GM11168 (cell line): ENCODE data around the gene CSRP1.

Experiments
- in situ Hi-C: fragments of 300-500 bp; cut with MboI; formaldehyde crosslinking; loops from one replicate; pipeline ENCODE4 v1.12.0; 2022; ENCODE audit warnings: low sequenced_read_pairs; ENCODE audit not compliant: unreplicated experiment

Gene CSRP1

GRCh38 chr1:201515895-201516294 lies 9.0 kb upstream of the CSRP1 start:
- in situ Hi-C loops: loop anchor here (5.0 kb wide), 1 partner anchor 44 kb away; no protein-coding TSS in a partner anchor

DNA sequence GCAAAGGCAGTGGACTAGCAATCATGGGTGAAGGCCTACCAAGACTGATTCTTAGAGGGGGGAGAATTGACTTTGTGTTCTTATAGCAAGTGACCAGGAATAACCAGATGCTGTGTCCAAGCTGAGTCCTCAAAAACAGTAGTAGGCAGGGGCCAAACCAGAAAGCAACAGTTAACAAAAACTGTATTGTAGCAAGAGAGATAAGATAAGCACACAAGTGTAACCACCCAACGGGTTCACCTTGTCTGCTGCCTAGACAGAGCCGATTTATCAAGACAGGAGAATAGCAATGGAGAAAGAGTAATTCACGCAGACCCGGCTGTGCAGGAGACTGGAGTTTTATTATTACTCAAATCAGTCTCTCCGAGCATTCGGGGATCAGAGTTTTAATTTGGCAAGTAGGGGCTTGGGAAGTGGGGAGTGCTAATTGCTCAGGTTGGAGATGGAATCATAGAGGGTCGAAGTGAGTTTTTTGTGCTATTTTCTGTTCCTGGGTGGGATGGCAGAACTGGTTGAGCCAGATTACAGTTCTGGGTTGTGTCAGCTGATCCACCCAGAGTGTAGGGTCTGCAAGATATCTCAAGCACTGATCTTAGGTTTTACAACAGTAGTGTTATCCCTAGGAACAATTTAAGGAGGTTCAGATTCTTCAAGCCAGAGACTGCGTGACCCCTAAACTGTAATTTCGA lies 8.3 kb upstream of the CSRP1 start:
- in situ Hi-C loops: loop anchor here (5.0 kb wide), 1 partner anchor 43 kb away; no protein-coding TSS in a partner anchor

- in situ Hi-C loops: no loop called here
Observed at GRCh38 chr1:201514466-201514865, 7.5 kb upstream of the CSRP1 start.

DNA sequence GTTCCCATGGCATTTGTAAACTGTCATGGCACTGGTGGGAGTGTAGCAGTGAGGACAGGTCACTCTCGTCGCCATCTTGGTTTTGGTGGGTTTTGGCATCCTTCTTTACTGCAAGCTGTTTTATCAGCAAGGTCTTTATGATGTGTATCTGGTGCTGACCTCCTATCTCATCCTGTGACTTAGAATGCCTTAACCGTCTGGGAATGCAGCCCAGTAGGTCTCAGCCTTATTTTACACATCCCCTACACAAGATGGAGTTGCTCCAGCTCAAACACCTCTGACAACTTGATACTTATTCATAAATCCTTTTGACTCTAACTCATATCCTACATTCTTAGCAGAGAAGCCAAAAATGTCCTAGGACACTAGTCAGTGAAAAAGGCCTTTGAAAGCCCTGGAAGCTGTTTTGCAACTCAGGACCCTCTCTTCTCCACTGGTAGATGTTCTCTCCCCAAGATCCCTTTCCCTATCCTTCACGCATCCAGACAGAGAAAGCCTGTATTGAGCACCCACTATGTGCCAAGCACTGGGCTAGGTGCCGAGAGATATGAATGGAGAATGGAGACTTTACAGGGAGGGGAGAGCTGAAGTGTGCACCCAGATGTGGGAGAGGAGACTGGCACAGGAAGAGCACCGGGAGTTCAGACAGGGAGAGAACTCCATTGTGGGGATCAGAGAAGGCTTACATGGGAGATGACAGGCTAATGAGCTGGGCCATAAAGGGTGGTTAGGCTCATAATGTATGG lies 6.7 kb upstream of the CSRP1 start:
- in situ Hi-C loops: no loop called here

DNA sequence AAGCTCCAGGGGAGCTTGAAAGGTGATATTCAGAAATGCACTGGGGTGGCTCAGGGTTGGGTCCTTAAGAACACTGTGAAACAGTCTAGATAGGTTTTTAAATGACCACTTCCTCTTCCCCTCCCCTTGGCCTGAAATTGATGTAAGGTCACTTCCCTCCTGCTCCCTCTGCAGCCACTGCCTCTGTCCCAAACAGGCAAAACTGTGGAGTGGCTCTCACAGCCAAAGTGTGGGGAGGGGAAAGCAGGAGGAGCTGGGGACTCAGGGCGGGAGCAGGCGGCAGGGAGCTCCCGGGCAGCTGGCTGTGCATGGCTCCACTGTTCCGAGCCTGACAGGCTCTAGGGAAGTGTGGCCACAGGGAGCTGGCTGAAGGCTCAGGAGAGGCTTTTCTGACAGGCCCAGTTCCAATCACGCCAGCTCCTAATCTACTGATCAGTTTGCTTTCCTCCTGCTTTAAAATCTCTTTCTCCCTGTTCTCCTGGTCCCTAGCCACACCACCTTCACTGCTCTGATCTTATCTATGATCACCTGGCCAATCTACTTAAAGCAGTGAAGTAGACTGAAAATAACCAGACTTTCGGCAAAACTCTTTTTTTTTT lies 5.1 kb upstream of the CSRP1 start:
- in situ Hi-C loops: no loop called here

DNA sequence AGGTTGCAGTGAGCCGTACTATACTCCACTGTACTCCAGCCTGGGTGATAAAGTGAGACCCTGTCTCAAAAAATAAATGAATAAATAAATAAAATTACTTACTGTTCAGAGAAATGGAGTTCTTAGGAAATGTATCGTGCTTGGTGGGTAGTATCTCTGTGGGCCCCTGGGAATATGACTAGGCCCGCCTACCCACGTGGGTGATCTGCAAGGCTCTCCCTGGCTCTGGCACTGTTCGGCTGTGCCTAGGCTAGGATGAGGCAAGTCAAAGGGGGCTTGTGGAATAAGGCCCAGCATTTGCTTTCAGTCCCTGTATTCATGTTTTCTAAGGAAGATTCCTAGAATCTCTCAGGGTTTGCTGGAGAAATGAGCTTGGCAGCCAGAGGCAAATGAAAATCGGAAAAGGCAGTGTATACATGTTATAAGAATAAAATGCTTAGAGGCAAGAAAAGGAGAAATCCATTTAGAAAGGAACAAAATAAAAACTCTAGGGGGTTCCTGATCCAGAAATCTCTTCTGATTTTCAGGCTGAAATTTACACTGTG lies 4.5 kb upstream of the CSRP1 start:
- in situ Hi-C loops: no loop called here

DNA sequence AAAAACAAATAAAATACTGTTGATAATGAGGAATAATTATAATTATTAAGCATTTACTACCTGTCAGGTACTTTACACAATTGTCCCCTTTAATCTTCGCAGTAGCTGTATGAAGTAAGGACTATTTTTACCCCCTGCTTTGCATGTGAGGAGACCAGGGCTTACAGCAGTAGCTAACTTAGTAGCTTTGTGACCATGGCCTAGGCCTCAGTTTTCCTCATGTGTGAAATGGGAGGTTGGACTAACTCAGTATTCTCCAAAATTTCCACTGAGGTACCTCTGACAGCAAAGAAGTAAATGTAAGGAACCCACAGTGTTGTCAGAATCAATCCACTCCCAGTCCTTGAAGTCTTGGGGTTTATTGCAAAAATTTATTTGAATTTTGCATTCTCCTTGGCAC lies 3.8 kb upstream of the CSRP1 start:
- in situ Hi-C loops: no loop called here

DNA sequence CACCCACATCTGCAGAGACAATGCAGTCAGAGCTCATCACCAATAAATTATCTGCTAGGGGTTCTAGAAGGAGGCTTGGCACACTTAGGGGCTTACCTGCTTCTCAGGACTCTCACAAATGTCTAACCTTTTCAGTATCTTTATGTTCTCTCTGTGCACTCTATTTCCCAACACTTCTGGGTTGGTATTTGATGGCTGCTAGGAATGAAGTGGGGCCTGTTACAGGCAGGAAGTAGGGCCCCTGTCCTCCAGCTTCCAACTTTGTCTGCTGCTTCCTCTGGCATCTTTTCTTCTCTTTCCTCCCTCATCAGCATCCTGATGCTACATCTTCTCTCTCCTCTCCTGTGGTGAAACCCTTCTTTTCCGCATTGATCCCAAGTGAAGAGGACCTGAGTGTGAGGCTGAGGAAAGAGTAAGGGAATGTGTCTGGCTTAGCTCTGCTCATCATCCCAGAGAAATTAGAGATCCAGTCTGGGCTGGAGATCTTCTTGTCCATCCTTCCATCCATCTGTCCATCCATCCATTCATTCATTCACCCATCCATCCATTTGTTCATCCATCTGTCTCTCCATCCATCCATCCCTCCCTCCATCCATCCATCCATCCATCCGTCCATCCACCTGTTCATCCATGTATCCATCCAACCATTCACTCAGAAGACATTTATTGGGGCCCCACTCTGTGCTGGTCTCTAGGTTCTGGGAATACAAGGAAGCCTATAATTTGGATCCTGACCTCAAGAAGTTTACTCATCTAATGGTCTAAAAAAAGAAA lies 2.9 kb upstream of the CSRP1 start:
- in situ Hi-C loops: no loop called here

- in situ Hi-C loops: no loop called here
Observed at GRCh38 chr1:201508809-201509208, 1.9 kb upstream of the CSRP1 start.

GRCh38 chr1:201507360-201507675 lies 395 bp upstream of the CSRP1 start:
- in situ Hi-C loops: no loop called here

DNA sequence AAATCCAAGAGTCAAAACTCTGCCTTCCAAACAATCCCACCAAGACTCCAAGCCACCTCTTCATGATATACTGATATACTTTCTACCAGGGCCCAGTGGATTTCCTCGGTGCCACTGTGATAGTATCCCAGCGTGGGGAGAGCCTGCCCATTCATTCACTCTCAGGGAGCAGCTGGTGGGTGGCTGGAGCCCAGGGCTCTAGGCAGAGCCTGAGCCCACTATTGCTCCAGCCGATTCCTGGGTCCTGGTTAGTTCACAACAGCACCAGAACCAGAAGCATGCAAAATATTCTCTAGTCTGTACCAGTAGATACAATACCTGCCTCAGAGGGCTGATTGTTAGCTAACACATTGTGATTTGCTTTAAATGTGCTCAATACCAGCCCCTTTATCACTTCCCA lies 831 bp downstream of the CSRP1 start:
- in situ Hi-C loops: no loop called here

DNA sequence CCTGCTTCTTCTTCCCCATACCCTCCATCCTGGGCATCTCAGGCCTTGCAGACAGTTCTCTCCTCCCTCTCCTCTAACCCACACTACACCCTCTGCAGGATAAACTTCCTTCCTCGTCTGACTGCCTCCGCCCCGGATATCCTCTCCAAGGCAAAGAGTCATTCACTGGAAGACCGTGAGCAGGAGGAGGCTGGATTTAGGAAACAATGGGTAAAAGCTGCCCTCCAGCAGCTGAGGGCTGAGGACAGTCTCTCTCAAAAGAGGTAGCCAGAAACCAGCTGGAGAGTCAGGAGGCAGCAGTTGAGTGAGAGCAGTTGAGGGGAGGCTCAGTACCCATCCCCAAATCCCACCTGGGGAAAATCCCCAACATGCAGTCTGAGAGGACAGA lies 1.4 kb downstream of the CSRP1 start:
- in situ Hi-C loops: no loop called here

DNA sequence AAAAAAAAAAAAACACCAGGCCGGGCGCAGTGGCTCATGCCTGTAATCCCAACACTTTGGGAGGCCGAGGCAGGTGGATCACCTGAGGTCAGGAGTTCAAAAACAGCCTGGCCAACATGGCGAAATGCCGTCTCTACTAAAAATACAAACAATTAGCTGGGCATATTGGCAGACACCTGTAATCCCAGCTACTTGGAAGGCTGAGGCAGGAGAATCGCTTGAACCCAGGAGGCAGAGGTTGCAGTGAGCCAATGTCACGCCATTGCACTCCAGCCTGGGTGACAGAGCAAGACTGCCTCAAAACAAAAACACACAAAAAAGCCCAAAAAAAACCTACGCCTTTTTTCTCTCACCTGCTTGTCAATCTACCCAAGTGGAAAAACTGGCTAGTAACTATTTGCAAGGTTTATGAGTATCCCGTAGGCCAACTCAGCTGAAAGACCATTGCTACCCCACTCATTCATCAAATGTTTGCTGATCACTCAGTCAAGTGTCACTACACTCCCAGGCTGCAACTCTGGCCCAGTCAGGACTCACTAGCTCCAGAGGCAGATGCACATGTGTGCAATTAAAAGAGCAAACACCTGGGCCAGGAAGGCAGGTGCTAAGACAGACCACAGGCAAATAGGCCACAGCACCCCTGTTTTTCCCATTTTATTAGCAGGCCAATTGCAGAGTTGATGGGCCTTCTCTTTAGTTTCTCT lies 2.0 kb downstream of the CSRP1 start:
- in situ Hi-C loops: no loop called here

- in situ Hi-C loops: no loop called here
Observed at GRCh38 chr1:201504179-201504631, 2.7 kb downstream of the CSRP1 start.

- in situ Hi-C loops: no loop called here
Observed at GRCh38 chr1:201503397-201504176, 3.3 kb downstream of the CSRP1 start.

DNA sequence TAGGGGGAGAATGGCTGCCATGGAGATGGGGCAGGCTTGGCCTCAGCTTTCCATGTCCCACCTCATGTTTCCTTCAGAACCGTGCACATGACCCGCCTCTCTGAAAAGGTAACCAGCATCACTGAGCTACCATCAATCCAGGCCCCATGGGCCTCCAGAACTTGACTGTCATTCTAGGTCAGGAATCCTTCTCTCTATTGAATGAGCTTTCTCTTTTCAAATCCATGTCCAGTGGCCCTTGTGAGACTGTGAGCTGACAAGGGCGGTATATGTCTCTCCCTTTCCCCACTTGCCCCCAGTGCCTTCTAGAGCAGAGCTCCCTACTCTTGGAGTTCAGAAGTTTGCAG lies 4.4 kb downstream of the CSRP1 start:
- in situ Hi-C loops: no loop called here

DNA sequence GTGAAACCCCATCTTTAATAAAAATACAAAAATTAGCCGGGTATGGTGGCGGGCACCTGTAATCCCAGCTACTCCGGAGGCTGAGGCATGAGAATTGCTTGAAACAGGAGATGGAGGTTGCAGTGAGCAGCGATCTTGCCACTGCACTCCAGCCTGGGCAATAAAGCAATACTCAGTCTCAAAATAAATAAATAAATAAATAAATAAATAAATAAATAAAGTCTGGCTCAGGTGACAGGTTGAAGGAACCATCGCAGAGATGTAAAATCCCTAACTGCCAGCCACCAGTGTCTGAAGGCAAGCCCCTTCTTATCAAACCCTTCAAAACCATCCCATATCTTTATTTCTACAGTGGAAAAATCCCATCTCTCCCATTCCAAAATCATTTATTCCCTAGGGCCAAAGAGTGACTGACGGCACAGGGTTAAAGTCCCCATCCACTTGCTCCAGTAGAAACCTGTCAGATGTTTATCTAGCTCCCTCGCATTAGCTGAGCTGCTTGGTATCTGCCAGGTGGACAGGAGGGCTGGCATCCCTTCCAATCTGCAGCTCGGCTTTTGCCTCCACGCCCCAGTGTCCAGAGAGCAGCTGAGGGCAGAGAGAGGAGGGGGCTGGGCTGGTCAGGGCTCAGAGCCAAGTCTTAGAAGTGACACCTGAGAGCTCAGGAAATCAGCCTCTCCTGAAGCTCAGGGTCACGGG lies 5.0 kb downstream of the CSRP1 start:
- in situ Hi-C loops: no loop called here

DNA sequence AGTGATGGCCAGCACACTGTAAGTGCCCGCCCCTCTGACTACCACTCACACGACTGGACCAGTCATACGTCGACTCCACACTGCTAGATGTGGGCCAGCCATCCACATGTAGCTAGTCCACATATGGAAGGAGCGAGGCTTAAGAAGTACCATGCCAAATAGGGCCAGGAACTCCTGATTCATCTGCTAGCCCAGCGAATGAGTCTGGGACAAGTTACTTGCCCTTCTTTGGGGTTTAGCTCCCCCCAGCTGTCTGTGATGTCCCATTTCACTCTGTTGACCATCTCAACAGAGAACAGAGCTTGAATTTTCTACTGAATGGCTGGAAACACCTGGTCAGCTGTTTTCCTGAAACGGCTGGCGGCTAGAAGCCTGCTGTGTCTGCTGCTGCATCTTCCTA lies 5.8 kb downstream of the CSRP1 start:
- in situ Hi-C loops: no loop called here

GRCh38 chr1:201500670-201501120 lies 6.2 kb downstream of the CSRP1 start:
- in situ Hi-C loops: no loop called here
